Astrocyte (in vitro differentiated cells and primary cell): ENCODE data around the gene CDK7. TPM values are rescaled to one million over a fixed set of nuclear protein-coding genes. Genes with fewer than 3 reads are reported as not detected.

ENCODE experiments used
- DNase-seq: peaks from one replicate; pipeline ENCODE4 v3.0.0-alpha.2; 2010; ENCODE audit warnings: low read depth
- FAIRE-seq: peaks from 2 replicates; lab custom pipeline; 2011; peaks lifted over from hg19 to GRCh38; lab: Jason Lieb, UNC
- H2AFZ ChIP-seq: 2 replicates; pipeline ENCODE4 v1.6.0; 2012; ENCODE audit warnings: low read depth, low read length, inconsistent platforms
- H3K27ac ChIP-seq: 2 replicates; pipeline ENCODE4 v1.5.1; 2011; ENCODE audit warnings: low read depth, low read length, inconsistent platforms
- H3K27me3 ChIP-seq: 2 replicates; pipeline ENCODE4 v1.6.0; 2011; ENCODE audit warnings: low read length, inconsistent platforms; ENCODE audit not compliant: insufficient read depth
- H3K36me3 ChIP-seq: 2 replicates; pipeline ENCODE4 v1.5.1; 2011; ENCODE audit warnings: low read length, inconsistent platforms; ENCODE audit not compliant: insufficient read depth
- H3K4me1 ChIP-seq: 2 replicates; pipeline ENCODE4 v1.5.1; 2011; ENCODE audit warnings: low read length, inconsistent platforms; ENCODE audit not compliant: insufficient read depth
- H3K4me2 ChIP-seq: 2 replicates; pipeline ENCODE4 v1.6.0; 2012; ENCODE audit warnings: low read length, inconsistent platforms
- H3K4me3 ChIP-seq: 2 replicates; pipeline ENCODE4 v1.5.1; 2011; ENCODE audit warnings: low read depth, mild to moderate bottlenecking, low read length, inconsistent platforms; ENCODE audit not compliant: insufficient read depth
- H3K79me2 ChIP-seq: 2 replicates; pipeline ENCODE4 v1.6.0; 2012; ENCODE audit warnings: mild to moderate bottlenecking, low read length, inconsistent platforms; ENCODE audit not compliant: insufficient read depth
- H3K9ac ChIP-seq: 2 replicates; pipeline ENCODE4 v1.6.0; 2012; ENCODE audit warnings: mild to moderate bottlenecking, low read length, inconsistent platforms
- H3K9me3 ChIP-seq: 2 replicates; pipeline ENCODE4 v1.5.1; 2012; ENCODE audit warnings: low read depth, mild to moderate bottlenecking, low read length, inconsistent platforms; ENCODE audit not compliant: insufficient read depth
- H4K20me1 ChIP-seq: 2 replicates; pipeline ENCODE4 v1.6.0; 2012; ENCODE audit warnings: low read length, inconsistent platforms; ENCODE audit not compliant: insufficient read depth
- H3K27ac Mint-ChIP-seq: one replicate; pipeline ENCODE4 v1.8.0; 2021; ENCODE audit warnings: mild to moderate bottlenecking, mixed read lengths; ENCODE audit not compliant: unreplicated experiment
- H3K27me3 Mint-ChIP-seq: one replicate; pipeline ENCODE4 v1.8.0; 2021; ENCODE audit warnings: low read depth, mixed read lengths; ENCODE audit not compliant: unreplicated experiment
- H3K36me3 Mint-ChIP-seq: one replicate; pipeline ENCODE4 v1.8.0; 2021; ENCODE audit warnings: low read depth, mixed read lengths; ENCODE audit not compliant: unreplicated experiment
- H3K4me1 Mint-ChIP-seq: one replicate; pipeline ENCODE4 v1.8.0; 2021; ENCODE audit warnings: low read depth, mixed read lengths; ENCODE audit not compliant: unreplicated experiment
- H3K4me3 Mint-ChIP-seq: one replicate; pipeline ENCODE4 v1.8.0; 2021; ENCODE audit warnings: mild to moderate bottlenecking, moderate library complexity, mixed read lengths; ENCODE audit not compliant: unreplicated experiment
- H3K9me3 Mint-ChIP-seq: one replicate; pipeline ENCODE4 v1.8.0; 2021; ENCODE audit warnings: mild to moderate bottlenecking, mixed read lengths; ENCODE audit not compliant: unreplicated experiment
- EZH2 ChIP-seq: IDR thresholded peaks from 2 replicates; pipeline ENCODE4 v1.6.1; 2012; ENCODE audit warnings: mild to moderate bottlenecking, low read length, inconsistent platforms; ENCODE audit not compliant: insufficient read depth
- total RNA-seq: library from RNA; stranded (reverse); gene quantifications from 2 replicates; pipeline ENCODE4 v1.2.1, GENCODE V29; 2021
- TF ChIP-seq, protein P1 (sequence below): IDR thresholded peaks from 2 replicates; pipeline ENCODE4 v1.5.1; 2011; ENCODE audit warnings: low read depth, mild to moderate bottlenecking, inconsistent platforms, low read length, moderate library complexity; ENCODE audit not compliant: insufficient read depth

Gene CDK7
- total RNA-seq, 1 donor from 2014 or later = 58.3 TPM

DNA sequence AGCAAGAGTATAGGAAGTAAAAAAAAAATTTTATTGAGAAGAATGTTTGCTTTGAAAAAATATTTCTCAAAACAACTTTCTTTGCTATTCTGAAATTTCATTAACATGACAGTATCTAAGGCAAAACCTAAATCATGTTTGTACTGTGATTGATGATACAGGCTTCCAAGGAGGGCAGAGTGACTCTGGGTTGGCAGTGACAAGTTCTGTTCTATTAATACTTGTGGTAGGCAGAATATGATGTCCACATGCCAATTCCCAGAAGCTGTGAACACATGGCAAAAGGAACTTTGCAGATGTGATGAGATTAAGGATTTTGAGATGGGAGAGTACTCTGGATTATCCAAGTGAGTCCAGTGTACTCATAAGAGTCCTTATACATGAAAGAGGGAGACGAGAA lies 81.3 kb downstream of the CDK7 start:
- peaks cover 3% of the 10 kb centered on the region for H3K9me3 Mint-ChIP-seq
- H3K36me3 Mint-ChIP-seq = peaks cover 11% of the 10 kb centered on the region
- no peaks in the 10 kb centered on the region for H3K79me2 ChIP-seq

DNA sequence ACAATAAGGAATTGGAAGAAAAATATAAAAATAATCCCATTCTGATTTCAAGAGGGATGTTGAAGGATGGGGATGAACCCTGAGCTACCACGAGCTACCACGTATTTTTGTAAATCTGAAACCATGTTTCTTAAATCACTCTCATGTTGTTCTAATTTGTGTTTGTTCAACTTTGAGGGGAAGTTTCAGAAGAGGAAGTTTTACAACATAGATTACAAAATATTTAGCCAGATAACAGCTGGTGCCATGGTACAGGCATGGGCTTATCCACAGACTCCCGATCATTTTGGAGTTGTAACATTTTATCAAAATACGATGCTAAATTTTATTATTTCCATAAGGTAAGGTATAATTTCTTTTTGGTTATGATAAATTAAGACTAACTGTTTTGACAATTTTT lies 82.7 kb downstream of the CDK7 start:
- no peak for DNase-seq
- no peak overlapping the region for H3K4me3 ChIP-seq
- no peak for FAIRE-seq

More for the DNA sequence above, 81.3 kb downstream of the CDK7 start:
- no peak overlapping the region for H3K4me3 ChIP-seq
- H3K4me1 ChIP-seq = no peaks in the 10 kb centered on the region
- Mint-ChIP-seq H3K4me1 (no peaks in the 10 kb centered on the region), H3K27ac (no peak overlapping the region), H3K4me3 (no peak overlapping the region), H3K27me3 (peaks cover 3% of the 10 kb centered on the region)
- H3K27me3 ChIP-seq = no peaks in the 10 kb centered on the region
- H3K4me2 ChIP-seq = no peak overlapping the region
- no peak overlapping the region for H3K9ac ChIP-seq
- no peaks in the 10 kb centered on the region for H3K36me3 ChIP-seq
- H4K20me1 ChIP-seq = no peaks in the 10 kb centered on the region
- TF ChIP-seq, protein P1, sequence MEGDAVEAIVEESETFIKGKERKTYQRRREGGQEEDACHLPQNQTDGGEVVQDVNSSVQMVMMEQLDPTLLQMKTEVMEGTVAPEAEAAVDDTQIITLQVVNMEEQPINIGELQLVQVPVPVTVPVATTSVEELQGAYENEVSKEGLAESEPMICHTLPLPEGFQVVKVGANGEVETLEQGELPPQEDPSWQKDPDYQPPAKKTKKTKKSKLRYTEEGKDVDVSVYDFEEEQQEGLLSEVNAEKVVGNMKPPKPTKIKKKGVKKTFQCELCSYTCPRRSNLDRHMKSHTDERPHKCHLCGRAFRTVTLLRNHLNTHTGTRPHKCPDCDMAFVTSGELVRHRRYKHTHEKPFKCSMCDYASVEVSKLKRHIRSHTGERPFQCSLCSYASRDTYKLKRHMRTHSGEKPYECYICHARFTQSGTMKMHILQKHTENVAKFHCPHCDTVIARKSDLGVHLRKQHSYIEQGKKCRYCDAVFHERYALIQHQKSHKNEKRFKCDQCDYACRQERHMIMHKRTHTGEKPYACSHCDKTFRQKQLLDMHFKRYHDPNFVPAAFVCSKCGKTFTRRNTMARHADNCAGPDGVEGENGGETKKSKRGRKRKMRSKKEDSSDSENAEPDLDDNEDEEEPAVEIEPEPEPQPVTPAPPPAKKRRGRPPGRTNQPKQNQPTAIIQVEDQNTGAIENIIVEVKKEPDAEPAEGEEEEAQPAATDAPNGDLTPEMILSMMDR = no peak
- TF ChIP-seq EZH2 = no peak
- no peak for FAIRE-seq
- H2AFZ ChIP-seq = no peak overlapping the region
- no peak for DNase-seq
- H3K27ac ChIP-seq = no peak overlapping the region
- no peaks in the 10 kb centered on the region for H3K9me3 ChIP-seq

DNA sequence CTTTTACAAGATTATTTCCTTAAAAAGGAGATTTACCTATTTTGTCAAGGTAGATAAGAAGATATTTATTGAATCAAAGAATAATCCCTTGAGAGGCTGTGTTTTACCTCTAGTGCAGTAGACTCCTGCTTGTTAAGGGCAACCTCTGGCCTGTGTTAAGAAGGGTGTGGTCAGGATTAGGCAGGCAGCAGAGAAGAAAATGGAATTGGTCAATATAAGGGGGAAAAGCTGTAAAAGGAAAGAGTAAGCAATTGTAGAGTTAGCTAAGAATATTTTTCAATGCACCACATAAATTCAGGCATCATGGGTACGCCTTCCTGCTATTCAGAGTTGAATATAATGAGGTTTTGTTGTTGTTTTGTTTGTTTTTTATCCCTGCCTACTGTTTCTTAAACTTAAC lies 91.7 kb downstream of the CDK7 start:
- no peak for FAIRE-seq
- Histone ChIP-seq H3K4me2 (no peak overlapping the region), H3K4me3 (no peak overlapping the region), H4K20me1 (no peaks in the 10 kb centered on the region), H2AFZ (no peak overlapping the region), H3K9ac (no peak overlapping the region), H3K27ac (no peak overlapping the region), H3K27me3 (no peaks in the 10 kb centered on the region), H3K79me2 (no peaks in the 10 kb centered on the region), H3K9me3 (peaks cover 2% of the 10 kb centered on the region), H3K36me3 (no peaks in the 10 kb centered on the region), H3K4me1 (no peaks in the 10 kb centered on the region)
- peaks cover 2% of the 10 kb centered on the region for H3K4me1 Mint-ChIP-seq
- no peaks in the 10 kb centered on the region for H3K27me3 Mint-ChIP-seq
- no peaks in the 10 kb centered on the region for H3K36me3 Mint-ChIP-seq
- no peak for DNase-seq
- H3K4me3 Mint-ChIP-seq = no peak overlapping the region
- no peaks in the 10 kb centered on the region for H3K9me3 Mint-ChIP-seq
- no peak overlapping the region for H3K27ac Mint-ChIP-seq
- TF ChIP-seq, protein P1 = no peak
- no peak for TF ChIP-seq EZH2

More for the DNA sequence above, 82.7 kb downstream of the CDK7 start:
- no peaks in the 10 kb centered on the region for H3K27me3 ChIP-seq
- H3K9me3 ChIP-seq = no peaks in the 10 kb centered on the region
- Mint-ChIP-seq H3K4me3 (no peak overlapping the region), H3K27me3 (peaks cover 3% of the 10 kb centered on the region), H3K9me3 (peaks cover 3% of the 10 kb centered on the region), H3K36me3 (peaks cover 11% of the 10 kb centered on the region), H3K4me1 (no peaks in the 10 kb centered on the region), H3K27ac (no peak overlapping the region)
- TF ChIP-seq EZH2 = no peak
- TF ChIP-seq, protein P1 = no peak
- no peaks in the 10 kb centered on the region for H3K4me1 ChIP-seq
- H4K20me1 ChIP-seq = no peaks in the 10 kb centered on the region
- no peak overlapping the region for H3K27ac ChIP-seq
- H3K9ac ChIP-seq = no peak overlapping the region
- no peak overlapping the region for H2AFZ ChIP-seq
- no peaks in the 10 kb centered on the region for H3K36me3 ChIP-seq
- H3K79me2 ChIP-seq = no peaks in the 10 kb centered on the region
- no peak overlapping the region for H3K4me2 ChIP-seq
